GM21737 (cell line): ENCODE results near the gene LRCH1.

Source experiments
- ATAC-seq: cut with Tn5 transposase; IDR thresholded peaks from one replicate; pipeline ENCODE4 v1.9.1; 2021; ENCODE audit warnings: mild to moderate bottlenecking, moderate library complexity; ENCODE audit not compliant: unreplicated experiment

Gene LRCH1

GRCh38 chr13:46561691-46562090 is 8.7 kb downstream of the LRCH1 start:
- ATAC-seq = no peak

- ATAC-seq = no peak
Measured at GRCh38 chr13:46562152-46562551, 9.2 kb downstream of the LRCH1 start.

GRCh38 chr13:46562581-46562980 is 9.6 kb downstream of the LRCH1 start:
- ATAC-seq = no peak

- ATAC-seq = no peak
Measured at GRCh38 chr13:46565808-46566750, 13.1 kb downstream of the LRCH1 start.

- ATAC-seq = no peak
Measured at GRCh38 chr13:46567671-46568070, 14.7 kb downstream of the LRCH1 start.

- ATAC-seq = no peak
Measured at GRCh38 chr13:46569456-46569855, 16.5 kb downstream of the LRCH1 start.

- ATAC-seq = no peak
Measured at GRCh38 chr13:46570273-46570672, 17.3 kb downstream of the LRCH1 start.

- no peak for ATAC-seq
Measured at GRCh38 chr13:46571189-46571908, 18.4 kb downstream of the LRCH1 start.

GRCh38 chr13:46571909-46572595 is 19.1 kb downstream of the LRCH1 start:
- no peak for ATAC-seq

- ATAC-seq = no peak
Measured at GRCh38 chr13:46572752-46573431, 19.9 kb downstream of the LRCH1 start.

- no peak for ATAC-seq
Measured at GRCh38 chr13:46575301-46575771, 22.4 kb downstream of the LRCH1 start.

- ATAC-seq = no peak
Measured at GRCh38 chr13:46575818-46576221, 22.9 kb downstream of the LRCH1 start.

- no peak for ATAC-seq
Measured at GRCh38 chr13:46576762-46577161, 23.8 kb downstream of the LRCH1 start.

GRCh38 chr13:46577696-46578589 is 25.0 kb downstream of the LRCH1 start:
- ATAC-seq = peak; percentile 25

GRCh38 chr13:46578590-46578975 is 25.6 kb downstream of the LRCH1 start:
- peak; percentile 41 for ATAC-seq

- no peak for ATAC-seq
Measured at GRCh38 chr13:46580362-46580839, 27.4 kb downstream of the LRCH1 start.

GRCh38 chr13:46582190-46582589 is 29.2 kb downstream of the LRCH1 start:
- no peak for ATAC-seq

GRCh38 chr13:46586751-46587514 is 34.0 kb downstream of the LRCH1 start:
- ATAC-seq = no peak
